PC-9 (cell line): Measurements from ENCODE around the gene RSBN1L.

Source experiments
- CTCF ChIP-seq: fragments of 200-600 bp; sonication (generic); conservative IDR thresholded peaks from 2 replicates; pipeline ENCODE4 v1.6.1; 2017; ENCODE audit warnings: mixed run types, antibody characterized with exemption, mild to moderate bottlenecking, moderate library complexity
- EZH2 ChIP-seq: fragments of 200-600 bp; sonication (generic); IDR thresholded peaks from 2 replicates; pipeline ENCODE4 v1.8.0; 2017; ENCODE audit warnings: antibody characterized with exemption, low read depth

DNA sequence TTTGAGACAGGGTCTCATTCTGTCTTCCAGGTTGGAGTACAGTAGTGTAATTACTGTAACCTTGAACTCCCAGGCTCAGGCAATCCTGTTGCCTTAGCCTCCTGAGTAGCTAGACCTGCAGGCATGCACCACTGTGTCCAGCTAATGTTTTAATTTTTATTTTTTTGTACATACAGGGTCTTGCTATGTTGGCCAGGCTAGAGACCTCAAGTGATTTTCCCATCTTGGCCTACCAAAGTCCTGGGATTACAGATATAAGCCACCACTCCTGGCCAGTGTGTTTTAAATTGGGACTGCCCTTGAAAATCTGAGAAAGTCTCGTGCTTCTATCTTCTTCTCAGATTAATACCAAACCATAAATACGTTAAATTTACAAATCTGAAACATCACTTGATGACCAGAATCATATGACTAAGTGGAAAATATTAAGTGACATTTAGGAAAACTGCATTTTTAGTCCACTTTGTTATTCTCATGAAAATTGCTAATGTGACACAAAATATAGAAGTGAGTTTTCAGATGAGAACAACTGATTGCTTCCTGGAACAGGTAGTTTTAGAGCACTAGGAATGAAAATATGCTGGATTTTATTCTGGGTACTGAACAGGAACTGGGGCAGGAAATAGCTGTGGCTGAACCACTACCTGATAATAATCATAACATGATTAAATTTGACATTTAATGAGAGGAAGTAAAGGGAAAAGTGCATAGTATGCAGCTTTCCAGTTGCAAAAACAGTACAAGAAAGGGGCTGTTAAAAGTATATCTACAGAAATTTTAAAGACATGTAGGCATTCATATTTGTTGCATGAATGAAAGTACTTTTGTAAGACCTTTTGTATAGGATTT is 106.5 kb downstream of the RSBN1L start:
- TF ChIP-seq CTCF, result no peak
- TF ChIP-seq EZH2, result no peak
